Smooth muscle cell (in vitro differentiated cells): ENCODE measurements around the gene PSKH1. TPM values are rescaled to one million over a fixed set of nuclear protein-coding genes. Genes with fewer than 3 reads are reported as not detected.

ENCODE experiments used
- DNase-seq: peaks from one replicate; lab custom pipeline; 2025; ENCODE audit not compliant: unreplicated experiment; lab: John Stamatoyannopoulos, UW
- H2AFZ ChIP-seq: fragments of 200-600 bp; sonication (generic); 2 replicates; pipeline ENCODE4 v1.6.0; 2016; ENCODE audit warnings: antibody characterized with exemption, low read depth, mild to moderate bottlenecking
- H3F3A ChIP-seq: fragments of 200-600 bp; sonication (generic); 2 replicates; pipeline ENCODE4 v1.6.0; 2017; ENCODE audit warnings: antibody characterized with exemption, low read depth
- H3K27ac ChIP-seq: fragments of 200-600 bp; sonication (generic); 2 replicates; pipeline ENCODE4 v1.5.1; 2016; ENCODE audit warnings: low read depth, mild to moderate bottlenecking
- H3K27me3 ChIP-seq: fragments of 200-600 bp; sonication (generic); 2 replicates; pipeline ENCODE4 v1.6.1; 2016; ENCODE audit warnings: low read depth, mild to moderate bottlenecking
- H3K36me3 ChIP-seq: fragments of 200-600 bp; sonication (generic); 2 replicates; pipeline ENCODE4 v1.5.1; 2016; ENCODE audit warnings: low read depth
- H3K4me1 ChIP-seq: fragments of 200-600 bp; sonication (generic); 2 replicates; pipeline ENCODE4 v1.5.1; 2016; ENCODE audit warnings: low read depth
- H3K4me2 ChIP-seq: fragments of 200-600 bp; sonication (generic); 2 replicates; pipeline ENCODE4 v1.6.0; 2016; ENCODE audit warnings: mild to moderate bottlenecking
- H3K4me3 ChIP-seq: fragments of 200-600 bp; sonication (generic); 2 replicates; pipeline ENCODE4 v1.5.1; 2016; ENCODE audit warnings: mild to moderate bottlenecking
- H3K79me2 ChIP-seq: fragments of 200-600 bp; sonication (generic); 2 replicates; pipeline ENCODE4 v1.6.0; 2016; ENCODE audit warnings: low read depth, mild to moderate bottlenecking
- H3K9ac ChIP-seq: fragments of 200-600 bp; sonication (generic); 2 replicates; pipeline ENCODE4 v1.6.0; 2016; ENCODE audit warnings: low read depth
- H3K9me3 ChIP-seq: fragments of 200-600 bp; sonication (generic); replicated peaks from 2 replicates; pipeline ENCODE4 v1.5.1; 2016; ENCODE audit warnings: low read depth
- H4K20me1 ChIP-seq: fragments of 200-600 bp; sonication (generic); 2 replicates; pipeline ENCODE4 v1.6.0; 2016; ENCODE audit warnings: low read depth
- CTCF ChIP-seq: fragments of 200-600 bp; sonication (generic); IDR thresholded peaks from 2 replicates; pipeline ENCODE4 v1.5.1; 2017; ENCODE audit warnings: borderline replicate concordance, mild to moderate bottlenecking, antibody characterized with exemption; ENCODE audit not compliant: insufficient read depth, poor library complexity, severe bottlenecking
- WGBS: methylation state at CpG from one replicate; pipeline ENCODE4 v1.1.7; 2016; ENCODE audit warnings: low lambda C conversion rate; 5-methylcytosine and 5-hydroxymethylcytosine counted together
- polyA plus RNA-seq: library from polyadenylated mRNA; unstranded; fragments of >200 nt; fragmentation: Nextera tagmentation; extraction: Ambion mirVana; gene quantifications from 2 replicates; pipeline ENCODE4 v1.2.1, GENCODE V29; 2016
- total RNA-seq: library from RNA; depleted of rRNA; stranded (reverse); fragments of >200 nt; gene quantifications from 2 replicates; pipeline ENCODE4 v1.2.3, GENCODE V29; 2014

PSKH1 gene
- total and polyA plus RNA-seq, 2 experiments from 2014 or later: 15.3 to 36.0 TPM

- no peak overlapping the region for H2AFZ ChIP-seq
- no peak for TF ChIP-seq CTCF
- H3K4me3 ChIP-seq: no peak overlapping the region
- no peak overlapping the region for H3K9ac ChIP-seq
- 85% methylated on average over 3 of the region's 3 CpGs for WGBS
- H3F3A ChIP-seq: peaks cover 20% of the 10 kb centered on the region
- DNase-seq: no peak
- H3K4me2 ChIP-seq: no peak overlapping the region
- peaks cover 44% of the 10 kb centered on the region for H4K20me1 ChIP-seq
- no peaks in the 10 kb centered on the region for H3K9me3 ChIP-seq
- H3K79me2 ChIP-seq: peaks cover 43% of the 10 kb centered on the region
- H3K36me3 ChIP-seq: no peaks in the 10 kb centered on the region
- H3K27ac ChIP-seq: no peak overlapping the region
- H3K27me3 ChIP-seq: no peaks in the 10 kb centered on the region
- H3K4me1 ChIP-seq: peaks cover 13% of the 10 kb centered on the region
Measured at GRCh38 chr16:67871256-67871655, 21.8 kb upstream of the PSKH1 start.

GRCh38 chr16:67872131-67872630 is 20.9 kb upstream of the PSKH1 start:
- peak overlapping the region; percentile 100 for H3K4me2 ChIP-seq

GRCh38 chr16:67872631-67873434 is 20.2 kb upstream of the PSKH1 start, which contains the start of gene EDC4:
TSS of gene EDC4 (plus strand) at chr16:67873052. CDS start at chr16:67873262, 210 bp downstream.
- Histone ChIP-seq H3K4me3 (peak within 1 kb of the TSS; percentile 87), H3F3A (peaks cover 14% of the 10 kb centered on the region), H3K4me2 (peak within 1 kb of the TSS; percentile 100), H4K20me1 (peaks cover 36% of the 10 kb centered on the region), H3K36me3 (no peaks in the 10 kb centered on the region), H3K9ac (peak within 1 kb of the TSS; percentile 93), H3K9me3 (no peaks in the 10 kb centered on the region), H3K27ac (peak within 1 kb of the TSS; percentile 63), H3K79me2 (peaks cover 38% of the 10 kb centered on the region), H3K27me3 (no peaks in the 10 kb centered on the region), H2AFZ (peak within 1 kb of the TSS; percentile 39), H3K4me1 (peaks cover 13% of the 10 kb centered on the region)
- DNase-seq: peak; percentile 57
- no peak for TF ChIP-seq CTCF
- WGBS: 8% methylated on average over 32 of the region's 72 CpGs

More at GRCh38 chr16:67872131-67872630, 20.9 kb upstream of the PSKH1 start:
- 78% methylated on average over 2 of the region's 2 CpGs for WGBS
- H2AFZ ChIP-seq: no peak overlapping the region
- DNase-seq: no peak
- H3K4me1 ChIP-seq: peaks cover 13% of the 10 kb centered on the region
- H4K20me1 ChIP-seq: peaks cover 43% of the 10 kb centered on the region
- no peak overlapping the region for H3K9ac ChIP-seq
- no peaks in the 10 kb centered on the region for H3K27me3 ChIP-seq
- H3K9me3 ChIP-seq: no peaks in the 10 kb centered on the region
- TF ChIP-seq CTCF: no peak
- peak overlapping the region; percentile 87 for H3K4me3 ChIP-seq
- H3K36me3 ChIP-seq: no peaks in the 10 kb centered on the region
- H3K27ac ChIP-seq: peak overlapping the region; percentile 63
- peaks cover 20% of the 10 kb centered on the region for H3F3A ChIP-seq
- H3K79me2 ChIP-seq: peaks cover 37% of the 10 kb centered on the region
